HG02970 (cell line): ENCODE measurements around the gene RBM19.

Experiments
- ATAC-seq: cut with Tn5 transposase; IDR thresholded peaks from one replicate; pipeline ENCODE4 v1.9.1; 2021; ENCODE audit warnings: mild to moderate bottlenecking, moderate library complexity, moderate number of reproducible peaks; ENCODE audit not compliant: unreplicated experiment, low FRiP score

Gene RBM19

DNA sequence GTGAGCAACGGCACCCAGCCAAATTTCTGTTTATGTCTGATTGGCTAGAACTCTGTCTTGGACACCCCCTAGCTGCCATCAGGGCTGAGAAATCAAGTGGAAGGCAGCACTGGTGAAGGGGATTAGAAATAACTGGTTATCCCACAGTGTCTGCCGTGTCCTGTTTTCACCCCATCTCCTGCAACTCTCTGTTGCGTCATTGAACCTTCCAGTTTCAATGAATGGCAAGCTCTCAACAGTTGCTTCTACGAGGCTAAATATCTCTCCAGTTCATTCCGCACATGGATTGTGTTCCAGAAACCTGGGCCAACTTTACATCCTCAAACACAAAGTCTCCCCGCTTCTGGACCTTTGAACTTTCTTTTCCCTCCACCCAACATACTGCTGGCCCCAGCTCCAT lies 173.7 kb downstream of the RBM19 start:
- ATAC-seq, result no peak

- ATAC-seq, result no peak
Measured at GRCh38 chr12:113788020-113788856, 177.9 kb downstream of the RBM19 start.

DNA sequence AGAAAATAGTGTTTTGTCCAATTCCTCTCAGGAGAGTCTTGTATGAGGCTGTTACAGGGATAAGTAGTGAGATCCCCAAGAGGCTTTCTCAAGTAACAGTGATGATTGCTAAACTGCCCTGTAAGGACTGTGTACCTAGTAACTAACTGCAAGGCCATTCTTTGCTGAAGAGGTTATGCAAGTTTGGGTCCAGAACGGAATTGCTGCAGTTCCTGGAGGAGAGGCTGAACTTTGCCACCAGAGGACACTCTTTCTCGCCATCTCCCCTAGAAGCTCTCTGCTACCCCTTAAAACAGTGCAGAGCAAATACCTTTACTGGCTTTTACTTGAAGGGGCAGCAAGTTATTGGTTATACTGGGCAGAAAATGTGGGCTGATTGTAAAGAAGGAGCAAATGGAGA lies 180.0 kb downstream of the RBM19 start:
- ATAC-seq, result no peak

- no peak for ATAC-seq
Measured at GRCh38 chr12:113783811-113784210, 182.3 kb downstream of the RBM19 start.

DNA sequence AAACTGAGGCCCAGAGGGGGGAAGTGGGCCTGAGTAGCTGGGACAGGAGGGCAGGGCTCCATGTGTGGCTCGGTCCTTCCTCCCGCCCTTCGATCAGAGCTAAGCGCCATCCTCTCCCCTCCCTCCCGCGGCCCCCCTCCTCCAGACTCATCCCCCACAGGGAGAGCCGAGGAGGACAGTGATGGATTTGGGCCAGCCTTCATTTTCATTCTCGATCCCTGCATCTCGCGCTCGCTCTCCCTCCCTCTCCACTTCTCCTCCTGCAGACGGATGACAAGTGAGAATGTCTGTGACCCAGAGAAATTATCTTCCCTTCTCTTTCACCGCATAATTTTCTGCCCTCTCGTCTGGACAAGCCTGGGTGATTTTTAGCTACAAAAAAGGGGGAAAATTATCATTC lies 183.3 kb downstream of the RBM19 start:
- no peak for ATAC-seq

DNA sequence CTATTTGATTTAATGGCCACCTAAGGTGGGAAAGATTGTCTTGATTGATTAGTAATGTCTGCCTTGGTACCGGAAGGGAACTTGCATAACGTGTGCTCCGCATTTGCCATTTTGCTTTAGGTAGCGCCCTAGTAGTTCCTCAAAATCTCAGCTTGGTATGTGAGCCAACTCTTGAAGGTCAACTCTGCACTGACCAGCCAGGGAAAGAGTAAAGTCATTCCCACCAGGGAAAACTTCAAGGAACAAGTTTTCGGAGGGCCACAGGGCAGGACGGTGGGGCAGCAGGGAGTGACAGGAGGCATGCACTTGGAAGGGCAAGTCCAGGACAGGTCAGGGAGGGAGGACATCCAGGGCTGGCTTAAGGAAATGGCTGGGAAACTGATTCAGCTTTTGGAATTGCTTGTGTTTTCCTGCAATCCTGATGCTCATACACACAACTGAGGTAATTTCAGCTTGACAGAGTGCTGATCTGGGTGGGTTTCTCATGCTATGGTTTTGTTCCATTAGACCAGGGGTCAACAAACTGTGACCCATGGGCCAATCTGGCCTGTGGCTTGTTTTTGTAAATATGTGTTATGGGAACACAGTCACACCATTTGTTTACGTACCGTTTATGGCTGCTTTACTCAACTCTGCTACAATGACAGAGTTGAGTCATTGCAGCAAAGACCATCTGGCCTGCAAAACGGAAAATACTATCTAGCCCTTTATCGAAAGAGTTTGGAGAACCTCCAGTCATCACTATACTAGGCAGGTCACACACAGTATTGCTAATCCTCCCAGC lies 184.5 kb downstream of the RBM19 start:
- no peak for ATAC-seq

GRCh38 chr12:113779774-113780173 lies 186.4 kb downstream of the RBM19 start:
- ATAC-seq, result no peak

- no peak for ATAC-seq
Measured at GRCh38 chr12:113778432-113779132, 187.5 kb downstream of the RBM19 start.

- ATAC-seq, result no peak
Measured at GRCh38 chr12:113777751-113778150, 188.4 kb downstream of the RBM19 start.

GRCh38 chr12:113776536-113776935 lies 189.6 kb downstream of the RBM19 start:
- no peak for ATAC-seq

DNA sequence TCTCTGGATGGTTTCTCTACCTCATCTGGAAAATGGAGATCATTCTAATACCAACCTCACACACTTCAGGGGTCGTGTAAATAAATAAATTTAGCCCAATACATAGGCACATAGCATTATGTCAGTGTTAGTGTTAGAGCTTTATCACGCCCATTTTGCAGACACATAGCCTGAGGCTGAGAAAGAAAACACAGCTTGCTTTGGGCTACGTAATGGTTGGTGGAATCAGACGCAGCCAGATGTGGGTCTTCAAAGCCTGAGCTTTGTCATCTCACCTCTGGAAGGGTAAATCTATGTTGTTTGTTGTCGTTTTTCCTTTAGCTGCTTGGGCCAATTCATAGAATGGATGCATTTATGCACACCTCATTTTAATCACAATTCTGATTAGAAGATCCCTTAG lies 191.6 kb downstream of the RBM19 start:
- ATAC-seq, result no peak

- no peak for ATAC-seq
Measured at GRCh38 chr12:113772505-113773030, 193.6 kb downstream of the RBM19 start.

GRCh38 chr12:113770389-113770865 lies 195.7 kb downstream of the RBM19 start:
- no peak for ATAC-seq

- ATAC-seq, result no peak
Measured at GRCh38 chr12:113769305-113769704, 196.8 kb downstream of the RBM19 start.

DNA sequence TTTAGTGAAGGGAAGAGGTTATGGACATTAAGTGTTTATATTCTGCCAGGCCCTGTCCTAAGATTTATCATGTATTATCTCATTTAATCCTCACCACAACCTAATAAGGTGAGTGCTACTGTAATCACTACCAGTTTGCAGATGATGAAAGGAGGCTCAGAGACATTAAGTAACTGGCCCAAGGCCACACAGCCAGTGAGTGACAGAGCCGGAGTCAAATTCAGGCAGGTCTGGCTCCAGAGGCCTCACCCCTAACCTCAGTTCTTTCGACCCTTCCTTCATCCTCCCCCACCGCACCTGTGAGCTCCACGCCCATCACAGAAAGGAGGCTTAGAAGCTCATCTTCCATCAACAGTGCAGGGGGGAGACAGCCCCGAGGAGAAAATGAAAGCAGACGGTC lies 197.3 kb downstream of the RBM19 start:
- ATAC-seq, result no peak

- ATAC-seq, result no peak
Measured at GRCh38 chr12:113766879-113767878, 198.9 kb downstream of the RBM19 start.
